MM.1S (cell line): ENCODE data around the gene ASCC3.

Source experiments
- DNase-seq: peaks from one replicate; pipeline ENCODE4 v3.0.0-alpha.2; 2015
- H2AFZ ChIP-seq: fragments of 300-600 bp; sonication (generic); 2 replicates; pipeline ENCODE4 v1.6.0; 2016; ENCODE audit warnings: antibody characterized with exemption, low read length
- H3F3A ChIP-seq: fragments of 300-600 bp; sonication (generic); 2 replicates; pipeline ENCODE4 v1.6.1; 2016; ENCODE audit warnings: mild to moderate bottlenecking, antibody characterized with exemption, low read length, moderate library complexity, mixed read lengths; ENCODE audit not compliant: insufficient read depth
- H3K27ac ChIP-seq: fragments of 300-600 bp; sonication (generic); 2 replicates; pipeline ENCODE4 v1.5.1; 2016; ENCODE audit warnings: mild to moderate bottlenecking, low read length
- H3K27me3 ChIP-seq: fragments of 300-600 bp; sonication (generic); replicated peaks from 2 replicates; pipeline ENCODE4 v1.6.0; 2016; ENCODE audit warnings: low read length; ENCODE audit not compliant: insufficient read depth
- H3K36me3 ChIP-seq: fragments of 300-600 bp; sonication (generic); replicated peaks from 2 replicates; pipeline ENCODE4 v1.6.1; 2016; ENCODE audit warnings: mild to moderate bottlenecking, low read length, mixed read lengths; ENCODE audit not compliant: insufficient read depth
- H3K4me1 ChIP-seq: fragments of 300-600 bp; sonication (generic); 2 replicates; pipeline ENCODE4 v1.6.1; 2016; ENCODE audit warnings: low read length, mixed read lengths
- H3K4me2 ChIP-seq: fragments of 300-600 bp; sonication (generic); 2 replicates; pipeline ENCODE4 v1.6.0; 2016; ENCODE audit warnings: low read depth, low read length
- H3K4me3 ChIP-seq: fragments of 300-600 bp; sonication (generic); 2 replicates; pipeline ENCODE4 v1.5.1; 2016; ENCODE audit warnings: low read length, mixed read lengths
- H3K79me2 ChIP-seq: fragments of 300-600 bp; sonication (generic); 2 replicates; pipeline ENCODE4 v1.6.1; 2016; ENCODE audit warnings: mixed run types, low read length, mixed read lengths
- H3K9ac ChIP-seq: fragments of 300-600 bp; sonication (generic); 2 replicates; pipeline ENCODE4 v1.6.1; 2016; ENCODE audit warnings: low read length, mixed read lengths
- H3K9me2 ChIP-seq: fragments of 300-600 bp; sonication (generic); replicated peaks from 2 replicates; pipeline ENCODE4 v1.6.1; 2016; ENCODE audit warnings: mild to moderate bottlenecking, low read length, mixed read lengths; ENCODE audit not compliant: insufficient read depth
- H3K9me3 ChIP-seq: fragments of 300-600 bp; sonication (generic); replicated peaks from 2 replicates; pipeline ENCODE4 v1.6.1; 2016; ENCODE audit warnings: mild to moderate bottlenecking, low read length, mixed read lengths; ENCODE audit not compliant: insufficient read depth
- H4K20me1 ChIP-seq: fragments of 300-600 bp; sonication (generic); 2 replicates; pipeline ENCODE4 v1.6.1; 2016; ENCODE audit warnings: mild to moderate bottlenecking, low read length, moderate library complexity, mixed read lengths; ENCODE audit not compliant: insufficient read depth
- EZH2 ChIP-seq: fragments of 300-600 bp; sonication (generic); optimal IDR thresholded peaks from 2 replicates; pipeline ENCODE3; 2017; ENCODE audit warnings: low read depth, mild to moderate bottlenecking, antibody characterized with exemption, low read length, mixed read lengths
- EZH2phosphoT487 ChIP-seq: fragments of 300-600 bp; sonication (generic); IDR thresholded peaks from 2 replicates; pipeline ENCODE4 v1.6.1; 2018; ENCODE audit warnings: antibody characterized with exemption, low read length
- TF ChIP-seq, protein P1 (sequence below): fragments of 300-600 bp; sonication (generic); IDR thresholded peaks from 2 replicates; pipeline ENCODE4 v1.5.1; 2016; ENCODE audit warnings: antibody characterized with exemption, low read length, mixed read lengths

ASCC3 gene

DNA sequence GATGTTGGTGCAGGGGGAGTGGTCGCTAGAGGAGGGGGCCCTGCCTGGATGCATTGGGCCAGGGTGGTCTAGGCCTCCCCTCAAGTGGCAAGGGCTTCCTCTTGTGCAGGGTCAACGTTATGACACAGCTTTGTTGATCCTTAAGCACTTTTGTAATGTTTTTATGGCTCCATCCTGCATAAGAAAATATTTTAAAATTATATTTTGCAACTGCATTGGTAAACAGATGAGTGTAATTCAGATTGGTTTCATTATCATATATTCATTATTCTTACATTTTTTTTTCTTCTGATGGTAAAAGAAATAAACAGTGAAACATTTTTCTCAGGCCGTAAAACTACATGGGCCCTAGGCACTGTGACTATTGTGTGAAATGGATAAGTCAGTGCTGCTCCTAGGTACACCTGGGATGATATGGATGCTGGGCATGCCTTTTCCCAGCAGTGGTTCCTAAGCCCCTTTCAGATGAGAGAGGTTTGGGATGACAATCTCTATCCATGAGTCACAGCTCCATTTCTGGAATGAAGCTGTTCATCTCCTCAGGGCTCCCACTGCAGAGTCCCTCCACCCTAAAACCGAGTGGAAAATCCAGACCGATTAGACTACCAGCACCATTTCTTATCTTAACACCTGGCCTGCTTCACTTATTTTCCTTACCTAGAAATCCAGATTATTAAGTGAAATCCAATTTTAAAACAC lies 410.6 kb downstream of the ASCC3 start:
- H3K36me3 ChIP-seq = no peaks in the 10 kb centered on the region
- H3K27me3 ChIP-seq = peaks cover 29% of the 10 kb centered on the region
- H3K9ac ChIP-seq = no peak overlapping the region
- no peak overlapping the region for H3K4me3 ChIP-seq
- H3K9me2 ChIP-seq = no peaks in the 10 kb centered on the region
- H4K20me1 ChIP-seq = no peaks in the 10 kb centered on the region
- no peaks in the 10 kb centered on the region for H3K79me2 ChIP-seq
- no peaks in the 10 kb centered on the region for H3K9me3 ChIP-seq
- TF ChIP-seq, protein P1, sequence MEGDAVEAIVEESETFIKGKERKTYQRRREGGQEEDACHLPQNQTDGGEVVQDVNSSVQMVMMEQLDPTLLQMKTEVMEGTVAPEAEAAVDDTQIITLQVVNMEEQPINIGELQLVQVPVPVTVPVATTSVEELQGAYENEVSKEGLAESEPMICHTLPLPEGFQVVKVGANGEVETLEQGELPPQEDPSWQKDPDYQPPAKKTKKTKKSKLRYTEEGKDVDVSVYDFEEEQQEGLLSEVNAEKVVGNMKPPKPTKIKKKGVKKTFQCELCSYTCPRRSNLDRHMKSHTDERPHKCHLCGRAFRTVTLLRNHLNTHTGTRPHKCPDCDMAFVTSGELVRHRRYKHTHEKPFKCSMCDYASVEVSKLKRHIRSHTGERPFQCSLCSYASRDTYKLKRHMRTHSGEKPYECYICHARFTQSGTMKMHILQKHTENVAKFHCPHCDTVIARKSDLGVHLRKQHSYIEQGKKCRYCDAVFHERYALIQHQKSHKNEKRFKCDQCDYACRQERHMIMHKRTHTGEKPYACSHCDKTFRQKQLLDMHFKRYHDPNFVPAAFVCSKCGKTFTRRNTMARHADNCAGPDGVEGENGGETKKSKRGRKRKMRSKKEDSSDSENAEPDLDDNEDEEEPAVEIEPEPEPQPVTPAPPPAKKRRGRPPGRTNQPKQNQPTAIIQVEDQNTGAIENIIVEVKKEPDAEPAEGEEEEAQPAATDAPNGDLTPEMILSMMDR = no peak
- TF ChIP-seq EZH2 = no peak
- no peak for TF ChIP-seq EZH2phosphoT487
- DNase-seq = no peak
- H2AFZ ChIP-seq = no peak overlapping the region
- H3F3A ChIP-seq = peaks cover 16% of the 10 kb centered on the region; the same call in 1 of the 2 replicates
- H3K27ac ChIP-seq = no peak overlapping the region
- peaks cover 30% of the 10 kb centered on the region for H3K4me1 ChIP-seq
- no peak overlapping the region for H3K4me2 ChIP-seq

GRCh38 chr6:100469101-100469859 lies 411.8 kb downstream of the ASCC3 start:
- Histone ChIP-seq H3K36me3 (no peaks in the 10 kb centered on the region), H3K27ac (no peak overlapping the region), H3K9me3 (no peaks in the 10 kb centered on the region), H2AFZ (no peak overlapping the region), H3K79me2 (no peaks in the 10 kb centered on the region), H3K27me3 (peaks cover 32% of the 10 kb centered on the region), H3K9me2 (no peaks in the 10 kb centered on the region), H3K4me1 (peaks cover 23% of the 10 kb centered on the region), H3K9ac (no peak overlapping the region), H3F3A (peaks cover 12% of the 10 kb centered on the region; the same call in 1 of the 2 replicates), H4K20me1 (no peaks in the 10 kb centered on the region), H3K4me2 (no peak overlapping the region), H3K4me3 (no peak overlapping the region)
- TF ChIP-seq EZH2 (no peak), EZH2phosphoT487 (no peak)
- TF ChIP-seq, protein P1 = no peak
- no peak for DNase-seq

DNA sequence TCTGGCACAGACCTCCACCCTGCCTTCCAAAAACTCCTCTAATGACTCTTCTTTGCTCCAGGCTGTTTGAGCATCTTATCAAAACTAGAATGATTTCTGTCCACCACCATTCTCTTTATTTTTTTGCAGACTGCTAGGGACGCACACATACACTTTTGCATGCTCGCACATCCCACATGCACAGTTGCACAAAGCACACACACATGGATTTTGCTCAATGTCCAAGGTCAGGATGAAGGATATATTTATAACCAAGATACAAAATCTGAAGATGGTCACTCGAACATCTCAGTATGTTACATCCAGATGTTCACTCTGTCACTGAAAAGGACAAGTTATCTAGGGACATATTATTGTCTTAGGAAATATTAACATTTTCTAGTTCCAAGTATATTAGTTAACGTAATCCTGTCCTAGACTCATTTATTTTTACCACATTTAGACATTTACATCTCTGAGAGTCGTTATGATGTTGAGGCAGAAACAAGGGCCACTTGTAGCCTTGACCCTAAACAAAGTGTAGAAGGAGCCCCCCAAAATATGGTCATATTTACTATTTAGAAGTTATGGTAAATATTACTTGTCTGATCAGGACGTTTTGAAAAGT lies 413.0 kb downstream of the ASCC3 start:
- DNase-seq = no peak
- peaks cover 11% of the 10 kb centered on the region; the same call in 1 of the 2 replicates for H3F3A ChIP-seq
- H3K27me3 ChIP-seq = peaks cover 26% of the 10 kb centered on the region
- H3K36me3 ChIP-seq = no peaks in the 10 kb centered on the region
- no peak overlapping the region for H3K9ac ChIP-seq
- H2AFZ ChIP-seq = no peak overlapping the region
- H3K27ac ChIP-seq = no peak overlapping the region
- no peak for TF ChIP-seq EZH2phosphoT487
- TF ChIP-seq EZH2 = no peak
- TF ChIP-seq, protein P1 = no peak
- no peak overlapping the region for H3K4me2 ChIP-seq
- H3K9me2 ChIP-seq = no peaks in the 10 kb centered on the region
- H3K4me3 ChIP-seq = no peak overlapping the region
- no peaks in the 10 kb centered on the region for H4K20me1 ChIP-seq
- H3K79me2 ChIP-seq = no peaks in the 10 kb centered on the region
- peaks cover 11% of the 10 kb centered on the region for H3K4me1 ChIP-seq
- no peaks in the 10 kb centered on the region for H3K9me3 ChIP-seq
